HG03135 (cell line): ENCODE results near the gene PDGFC.

Source experiments
- ATAC-seq: cut with Tn5 transposase; IDR thresholded peaks from one replicate; pipeline ENCODE4 v1.9.1; 2021; ENCODE audit warnings: mild to moderate bottlenecking, moderate library complexity; ENCODE audit not compliant: unreplicated experiment

The PDGFC gene

GRCh38 chr4:156971676-156972378 is at the start of gene PDGFC:
Gene PDGFC, minus strand, starts transcription at chr4:156971799. Its CDS starts 896 bp downstream, at chr4:156970903.
- ATAC-seq = no peak

DNA sequence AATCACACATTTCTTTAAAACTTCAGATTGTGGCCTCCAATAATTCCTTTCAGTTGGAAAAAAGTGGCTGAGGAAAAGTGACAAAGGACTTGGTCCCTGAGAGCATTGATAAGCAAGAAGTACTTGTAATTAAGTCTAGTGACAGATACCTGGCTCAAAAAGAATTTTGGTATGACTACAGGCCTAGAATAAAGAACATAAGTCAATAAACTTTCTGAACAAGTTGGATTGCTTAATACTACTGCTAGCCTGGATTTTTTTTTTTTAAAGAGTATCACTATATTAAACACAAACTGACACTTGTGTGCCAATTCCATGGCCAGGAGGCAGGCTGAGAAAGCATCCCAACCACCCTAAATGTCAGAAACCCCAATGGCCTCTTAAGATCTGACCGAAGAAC is 49.3 kb upstream of the PDGFC start:
- ATAC-seq = no peak

DNA sequence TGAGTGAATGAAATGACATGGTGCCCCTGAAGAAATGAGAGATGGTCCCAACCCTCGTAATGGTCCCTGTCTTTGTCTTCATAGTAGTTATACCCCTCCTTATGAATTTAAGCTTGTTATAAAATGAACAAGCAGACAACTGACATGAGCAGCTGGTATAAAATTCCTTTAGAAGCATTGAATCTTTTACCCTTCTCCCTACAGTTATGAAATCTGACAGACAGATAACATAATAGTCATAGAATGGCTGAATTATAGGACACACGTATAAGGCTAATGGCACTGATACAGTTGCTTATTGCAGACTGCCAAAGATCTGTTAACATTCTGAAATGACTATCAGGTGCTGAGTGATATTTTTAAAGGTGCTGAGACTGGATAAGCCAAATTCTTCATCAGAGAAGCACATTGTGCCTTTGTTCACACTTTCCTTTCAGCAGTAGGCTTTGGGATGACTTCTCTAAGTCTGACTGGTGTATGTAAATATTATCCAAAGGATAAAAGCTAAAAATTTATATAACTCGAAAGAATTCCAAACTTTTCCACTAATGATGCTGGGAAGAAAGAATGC is 47.4 kb upstream of the PDGFC start:
- ATAC-seq = no peak

- ATAC-seq = no peak
These were observed 43.3 kb upstream of the PDGFC start for GRCh38 chr4:157014621-157015591.

- ATAC-seq = no peak
These were observed 42.1 kb upstream of the PDGFC start for GRCh38 chr4:157013656-157014055.

DNA sequence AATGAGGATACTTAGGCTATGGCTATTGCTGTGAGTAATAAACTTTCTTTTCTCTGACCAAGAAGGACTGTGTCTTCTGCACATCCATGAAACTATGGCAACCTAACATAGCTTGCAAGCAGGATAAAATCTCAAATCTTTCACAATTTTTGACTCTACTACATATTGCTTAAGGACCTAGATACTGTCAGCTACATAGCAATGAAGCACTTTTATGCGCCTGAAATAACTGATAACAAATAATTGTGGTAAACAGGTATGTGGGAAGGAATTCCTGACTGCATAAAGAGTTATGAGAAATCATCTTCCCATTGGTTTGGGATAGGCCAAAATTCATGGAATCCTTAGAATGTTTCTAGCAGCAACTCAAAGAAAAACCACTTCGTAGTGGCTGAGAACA is 41.2 kb upstream of the PDGFC start:
- ATAC-seq = no peak

DNA sequence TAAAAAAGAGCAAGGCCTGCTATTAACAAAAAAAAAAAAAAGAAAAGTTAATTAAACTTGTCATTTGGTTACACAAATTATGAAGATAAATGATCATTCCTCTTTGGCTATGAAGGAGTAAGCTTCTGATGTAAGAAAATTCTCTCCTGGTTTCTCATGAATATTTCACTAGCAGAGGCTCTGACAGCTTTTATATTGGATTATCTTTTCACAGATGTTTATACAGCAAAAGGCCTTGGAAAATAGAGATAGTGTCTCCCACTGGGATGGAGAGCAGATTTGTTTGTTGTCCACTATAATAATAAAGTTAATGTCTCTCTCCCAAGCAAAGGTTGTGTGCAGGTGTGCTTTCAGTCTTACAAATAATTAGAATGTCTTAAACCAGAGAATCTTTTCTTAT is 40.7 kb upstream of the PDGFC start:
- ATAC-seq = no peak

DNA sequence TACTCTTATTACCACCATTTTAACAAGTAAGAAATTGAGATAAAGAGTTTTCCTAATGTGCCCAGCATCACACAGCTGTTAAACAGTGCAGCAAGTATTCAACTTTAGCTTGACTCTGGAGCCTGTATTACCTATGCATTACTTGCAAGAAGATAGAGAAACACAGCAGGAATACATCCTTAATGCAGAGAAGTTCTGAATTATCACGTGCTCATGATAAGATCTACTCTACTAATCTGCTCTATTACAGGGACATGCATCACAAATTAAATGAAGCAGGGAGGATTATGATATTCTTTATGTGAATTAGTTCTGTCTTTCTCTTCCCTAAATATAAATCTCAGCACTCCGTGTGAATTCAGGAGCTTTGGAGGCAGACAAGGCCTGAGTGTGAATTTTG is 39.0 kb upstream of the PDGFC start:
- no peak for ATAC-seq

GRCh38 chr4:157005831-157006230 is 34.2 kb upstream of the PDGFC start:
- no peak for ATAC-seq

GRCh38 chr4:157005193-157005592 is 33.6 kb upstream of the PDGFC start:
- ATAC-seq = no peak

DNA sequence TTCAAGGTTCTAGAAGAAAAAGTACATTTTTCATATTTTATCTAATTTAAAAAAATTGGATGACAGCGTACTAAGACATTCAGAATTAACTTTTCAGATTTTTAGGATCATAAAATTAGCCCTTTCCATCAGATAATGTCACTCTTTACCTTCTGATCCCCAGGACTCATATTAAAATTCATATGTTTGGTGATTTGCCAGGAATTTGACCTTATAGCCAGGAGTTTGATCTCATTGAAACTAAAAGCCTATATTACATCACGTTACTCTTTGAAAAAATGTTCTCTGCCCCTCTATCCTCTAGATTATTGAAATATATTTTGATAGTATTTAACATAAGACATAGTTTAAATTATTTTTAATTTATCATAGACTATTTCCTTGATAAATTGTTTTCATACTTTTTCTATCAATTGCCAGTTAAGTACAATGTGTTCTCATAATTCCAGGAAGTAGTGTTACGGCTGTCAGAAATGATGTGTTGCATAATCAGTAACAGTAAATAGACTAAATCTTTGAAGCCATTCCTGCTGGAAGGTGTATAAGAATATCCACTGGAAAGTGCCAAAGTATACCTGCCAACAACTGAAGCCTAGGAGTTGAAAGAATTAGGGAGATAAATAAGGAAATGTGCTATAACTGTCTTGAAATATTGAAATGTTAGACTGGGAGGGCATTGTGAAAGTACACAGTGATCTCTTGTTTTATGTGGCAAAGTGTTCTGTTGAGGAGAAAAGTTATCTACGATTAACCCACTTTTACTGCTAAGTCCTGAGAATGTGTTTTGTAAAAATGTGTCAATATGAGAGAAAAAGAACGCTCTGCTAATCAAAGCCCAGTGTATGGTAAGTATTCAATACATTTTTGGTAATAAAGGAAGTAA is 32.9 kb upstream of the PDGFC start:
- no peak for ATAC-seq

- no peak for ATAC-seq
These were observed 27.5 kb upstream of the PDGFC start for GRCh38 chr4:156999175-156999517.

DNA sequence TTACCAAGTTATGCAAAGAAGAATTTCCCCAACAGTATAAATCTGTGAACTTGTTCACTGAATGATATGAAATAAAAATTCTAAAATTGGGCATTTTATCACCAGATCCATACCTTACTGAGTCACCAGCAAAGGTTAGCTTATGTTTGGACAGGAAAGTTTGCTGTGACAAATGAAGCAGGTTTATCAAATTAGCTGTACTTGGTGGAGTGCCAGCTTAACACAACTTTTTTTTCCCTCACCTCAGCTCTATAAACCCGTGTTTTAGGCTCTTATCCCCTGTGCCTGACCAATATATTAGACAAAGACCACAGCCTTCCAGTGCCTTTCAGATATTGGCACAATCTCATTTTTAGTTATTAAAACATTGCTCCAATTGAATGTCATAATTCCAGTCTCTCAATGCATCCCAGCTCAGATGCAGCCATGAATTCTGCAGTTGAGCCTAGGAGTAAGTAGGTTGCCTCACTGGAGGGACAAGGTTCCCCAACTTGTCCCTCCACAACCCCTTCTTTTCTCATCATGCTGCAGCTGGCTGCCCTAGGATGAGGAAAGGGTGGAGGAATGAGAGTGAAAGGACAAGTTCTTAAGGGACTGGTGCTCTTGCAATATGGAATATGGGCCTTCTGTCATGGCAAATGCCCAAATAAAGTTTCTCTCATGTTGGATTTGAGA is 27.0 kb upstream of the PDGFC start:
- ATAC-seq = no peak

- no peak for ATAC-seq
These were observed 21.3 kb upstream of the PDGFC start for GRCh38 chr4:156992943-156993342.

GRCh38 chr4:156991161-156991560 is 19.6 kb upstream of the PDGFC start:
- ATAC-seq = no peak

DNA sequence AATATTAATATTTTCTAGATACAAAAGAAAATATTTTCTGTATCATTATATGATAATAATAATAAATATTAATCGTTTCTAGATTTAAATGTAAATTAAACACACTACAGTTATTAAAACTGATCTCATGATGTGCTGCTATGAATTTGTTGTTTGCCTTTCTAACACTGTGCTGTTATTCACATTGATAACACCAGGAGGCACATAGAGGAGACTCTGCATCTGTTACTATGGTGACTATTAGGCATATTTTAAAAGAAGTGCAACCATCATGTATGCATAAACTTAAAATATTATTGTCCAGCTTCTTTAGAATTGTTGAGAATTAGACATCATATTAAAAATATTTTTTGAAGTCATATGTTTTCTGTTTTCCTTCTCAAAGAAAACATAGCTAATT is 11.8 kb upstream of the PDGFC start:
- no peak for ATAC-seq

DNA sequence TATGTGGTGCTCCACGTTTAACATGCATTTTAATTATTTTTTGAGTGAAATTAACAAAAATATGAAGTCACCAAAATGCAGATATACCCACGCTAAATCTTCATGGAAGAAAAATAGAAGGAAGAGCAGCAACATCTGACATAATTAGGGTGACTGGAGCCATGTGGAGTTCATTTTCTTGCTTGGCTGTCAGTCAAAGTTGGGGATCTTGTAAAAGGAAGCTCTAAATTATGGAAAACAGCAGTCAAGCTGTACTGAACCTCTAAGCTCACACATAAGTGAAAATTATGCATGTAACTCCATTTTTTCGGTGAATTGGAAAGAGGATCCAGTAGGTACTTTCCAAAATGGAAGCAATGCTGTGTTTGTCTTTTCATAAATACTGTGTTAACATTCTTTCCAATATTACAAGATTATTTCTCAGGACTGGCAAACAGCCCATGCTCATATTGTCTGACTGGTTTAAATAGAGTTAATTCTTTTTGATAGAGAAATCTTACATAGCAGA is 9.7 kb upstream of the PDGFC start:
- no peak for ATAC-seq

DNA sequence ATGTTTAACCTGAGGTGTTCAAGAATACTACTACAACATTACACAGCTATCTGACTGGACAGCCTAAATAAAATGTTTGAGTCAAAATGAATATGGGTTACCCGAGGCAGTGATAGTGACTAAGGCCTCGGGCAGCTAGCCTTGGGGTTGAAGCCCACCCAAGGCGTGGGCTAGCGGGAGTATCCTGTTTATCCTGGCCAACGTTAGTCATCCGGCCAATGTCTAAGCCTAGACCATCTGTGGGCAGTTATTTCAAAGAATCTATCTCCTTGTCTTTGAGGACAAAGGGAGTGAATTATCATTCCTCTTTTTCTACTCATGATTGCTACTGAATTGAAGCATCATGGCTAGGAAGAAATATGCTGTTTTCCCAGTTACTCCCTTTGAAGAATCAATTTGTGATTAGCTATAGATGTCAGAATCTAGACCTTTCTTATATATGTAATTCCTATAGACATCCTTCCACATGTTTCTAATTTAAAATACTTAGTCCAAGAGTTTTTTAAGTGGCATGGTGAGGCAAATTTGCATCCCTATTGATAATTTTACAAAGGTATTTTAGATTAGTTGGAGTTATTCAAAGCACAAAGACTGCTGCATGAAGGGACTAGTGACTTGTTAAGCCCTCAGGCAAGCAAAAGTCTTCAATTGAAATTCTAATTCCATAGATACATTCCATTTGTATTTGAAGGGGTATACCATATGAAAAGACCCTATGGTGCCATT is 6.0 kb upstream of the PDGFC start:
- no peak for ATAC-seq

DNA sequence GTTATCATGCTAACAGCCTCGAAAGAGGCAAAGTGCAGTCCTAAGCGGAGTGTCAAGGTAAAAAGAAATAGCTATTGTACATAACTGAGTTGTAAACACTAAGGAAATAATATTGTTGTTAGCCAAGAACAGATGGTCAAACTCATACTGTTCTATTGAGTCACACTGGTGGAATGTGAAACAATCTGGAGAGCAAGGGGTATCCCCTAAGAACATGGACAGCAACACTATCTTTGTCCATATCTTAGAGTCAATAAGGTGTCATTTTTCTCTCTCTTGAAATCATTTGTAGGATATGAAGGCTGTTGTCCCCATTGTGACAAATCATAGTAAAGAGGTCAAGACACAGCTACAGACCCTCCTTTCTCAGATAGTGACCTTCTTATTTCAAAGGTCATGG is 4.5 kb upstream of the PDGFC start:
- ATAC-seq = no peak
